HEK293 (cell line): ENCODE measurements around the gene BCL7C.
"Not testable (repeated sequence)": the region's sequence is repeated elsewhere in the genome, so short reads cannot be mapped to it uniquely, and the experiment has no call there.

Experiments
- CTCF ChIP-seq: fragments of 450-650 bp; formaldehyde crosslinking; IDR thresholded peaks from 2 replicates; pipeline ENCODE4 v1.5.1; 2016; ENCODE audit warnings: missing biosample characterization, missing genetic modification characterization
- OSR2 ChIP-seq: fragments of 450-650 bp; formaldehyde crosslinking; IDR thresholded peaks from 2 replicates; pipeline ENCODE4 v1.5.1; 2016; ENCODE audit warnings: missing biosample characterization, missing genetic modification characterization
- ZBTB7A ChIP-seq: fragments of 450-650 bp; formaldehyde crosslinking; IDR thresholded peaks from 2 replicates; pipeline ENCODE4 v1.5.1; 2016; ENCODE audit warnings: low read depth, missing biosample characterization, missing genetic modification characterization
- ZNF266 ChIP-seq: fragments of 450-650 bp; formaldehyde crosslinking; IDR thresholded peaks from 2 replicates; pipeline ENCODE4 v1.5.1; 2016; ENCODE audit warnings: missing biosample characterization, missing genetic modification characterization, low read depth
- ZNF530 ChIP-seq: fragments of 450-650 bp; formaldehyde crosslinking; IDR thresholded peaks from 2 replicates; pipeline ENCODE4 v1.5.1; 2016; ENCODE audit warnings: low read depth, missing biosample characterization, missing genetic modification characterization
- ZNF626 ChIP-seq: fragments of 450-650 bp; sonication (Bioruptor Pico); formaldehyde crosslinking; IDR thresholded peaks from 2 replicates; pipeline ENCODE4 v1.5.1; 2018; ENCODE audit warnings: missing biosample characterization, missing genetic modification characterization, inconsistent platforms
- ZSCAN5A ChIP-seq: fragments of 450-650 bp; formaldehyde crosslinking; IDR thresholded peaks from 2 replicates; pipeline ENCODE4 v1.5.1; 2016; ENCODE audit warnings: missing biosample characterization, missing genetic modification characterization

GRCh38 chr16:30939571-30939970 lies 45.7 kb upstream of the BCL7C start:
- TF ChIP-seq ZNF530 (tag by site-specific recombination); ZNF626 (tag by site-specific recombination); ZSCAN5A (tag by site-specific recombination); CTCF (tag by site-specific recombination); ZBTB7A; ZNF266 (tag by site-specific recombination); OSR2 (tag by site-specific recombination): not testable (repeated sequence)
